Measurements from ENCODE around the gene CD320. TPM values are rescaled to one million over a fixed set of nuclear protein-coding genes. Genes with fewer than 3 reads are reported as not detected.

The CD320 gene
- total RNA-seq, 3 donors from 2014 or later (not counting 1 experiment from before 2014, with no cell fraction given), result 17.0 to 47.1 (median 38.7) TPM

- intact Hi-C loops (cut with micrococcal nuclease), result no loop called here
- no peak for ATAC-seq
- Mint-ChIP-seq H3K4me1 (peaks cover 0 to 4% of the 10 kb centered on the region in 2 donors), H3K27ac (no peak overlapping the region), H3K4me3 (peak overlapping the region; percentile 53), H3K27me3 (ENCODE audit: low read depth in 2 of 2) (peaks cover 0 to 3% of the 10 kb centered on the region in 2 donors), H3K36me3 (no peaks in the 10 kb centered on the region), H3K9me3 (no peaks in the 10 kb centered on the region)
- Histone ChIP-seq H3K36me3 (ENCODE audit: control insufficient read depth, insufficient read depth, low read length) (no peaks in the 10 kb centered on the region), H3K27me3 (ENCODE audit: control insufficient read depth, insufficient read depth, low read length) (peaks cover 6% of the 10 kb centered on the region), H3K27ac (ENCODE audit: low read length) (no peak overlapping the region), H3K4me3 (ENCODE audit: low read length) (no peak overlapping the region), H3K9me3 (ENCODE audit: control insufficient read depth, insufficient read depth, low read length) (no peaks in the 10 kb centered on the region), H3K4me1 (ENCODE audit: control insufficient read depth, insufficient read depth, low read length) (peaks cover 14% of the 10 kb centered on the region)
- WGBS (ENCODE audit: insufficient coverage), result 39% methylated on average over 52 of the region's 52 CpGs
- no peak for DNase-seq
- TF ChIP-seq CTCF (IDR thresholded peaks at IDR 0.05), result no peak
Observed at GRCh38 chr19:8332976-8333766, 25.0 kb upstream of the CD320 start.

- H3K4me1 Mint-ChIP-seq, result peaks cover 0 to 4% of the 10 kb centered on the region in 2 donors
- Histone ChIP-seq H3K4me1 (ENCODE audit: control insufficient read depth, insufficient read depth, low read length) (peaks cover 13% of the 10 kb centered on the region), H3K9me3 (ENCODE audit: control insufficient read depth, insufficient read depth, low read length) (no peaks in the 10 kb centered on the region), H3K27ac (ENCODE audit: low read length) (no peak overlapping the region), H3K27me3 (ENCODE audit: control insufficient read depth, insufficient read depth, low read length) (peaks cover 6% of the 10 kb centered on the region), H3K4me3 (ENCODE audit: low read length) (no peak overlapping the region), H3K36me3 (ENCODE audit: control insufficient read depth, insufficient read depth, low read length) (no peaks in the 10 kb centered on the region)
- DNase-seq (no peak), ATAC-seq (no peak)
- H3K4me3 Mint-ChIP-seq, result no peak overlapping the region
- intact Hi-C loops (cut with micrococcal nuclease), result no loop called here
- WGBS (ENCODE audit: insufficient coverage), result 87% methylated on average over 8 of the region's 8 CpGs
- TF ChIP-seq CTCF (IDR thresholded peaks at IDR 0.05), result no peak
- no peaks in the 10 kb centered on the region for H3K27me3 Mint-ChIP-seq (ENCODE audit: low read depth in 2 of 2)
- H3K27ac Mint-ChIP-seq, result no peak overlapping the region
- H3K9me3 Mint-ChIP-seq, result no peaks in the 10 kb centered on the region
- no peaks in the 10 kb centered on the region for H3K36me3 Mint-ChIP-seq
Observed at GRCh38 chr19:8331263-8331845, 23.2 kb upstream of the CD320 start.

GRCh38 chr19:8329996-8330395, 21.8 kb upstream of the CD320 start:
- intact Hi-C loops (cut with micrococcal nuclease), result no loop called here
- DNase-seq (no peak), ATAC-seq (no peak)
- Mint-ChIP-seq H3K4me1 (no peaks in the 10 kb centered on the region), H3K27ac (no peak overlapping the region), H3K9me3 (no peaks in the 10 kb centered on the region), H3K4me3 (peak overlapping the region; percentile 32), H3K36me3 (no peaks in the 10 kb centered on the region), H3K27me3 (ENCODE audit: low read depth in 2 of 2) (no peaks in the 10 kb centered on the region)
- 75% methylated on average over 3 of the region's 3 CpGs for WGBS (ENCODE audit: insufficient coverage)
- H3K27ac ChIP-seq (ENCODE audit: low read length), result no peak overlapping the region
- no peaks in the 10 kb centered on the region for H3K9me3 ChIP-seq (ENCODE audit: control insufficient read depth, insufficient read depth, low read length)
- no peaks in the 10 kb centered on the region for H3K36me3 ChIP-seq (ENCODE audit: control insufficient read depth, insufficient read depth, low read length)
- peaks cover 6% of the 10 kb centered on the region for H3K4me1 ChIP-seq (ENCODE audit: control insufficient read depth, insufficient read depth, low read length)
- H3K27me3 ChIP-seq (ENCODE audit: control insufficient read depth, insufficient read depth, low read length), result peaks cover 3% of the 10 kb centered on the region
- TF ChIP-seq CTCF (IDR thresholded peaks at IDR 0.05), result no peak
- H3K4me3 ChIP-seq (ENCODE audit: low read length), result no peak overlapping the region
